H1 (cell line): ENCODE data around the gene HNRNPM. TPM values are rescaled to one million over a fixed set of nuclear protein-coding genes. Genes with fewer than 3 reads are reported as not detected.

Experiments
- CTCF ChIA-PET: fragments of 300-600 bp; sonication (Branson Sonifier 250); formaldehyde crosslinking; loops from one replicate; lab custom pipeline; 2021; ENCODE audit not compliant: partially characterized antibody; lab: Charles Lee
- POLR2A ChIA-PET: fragments of 300-600 bp; sonication (Branson Sonifier 250); formaldehyde crosslinking; loops from one replicate; lab custom pipeline; 2021; ENCODE audit warnings: inconsistent platforms; ENCODE audit not compliant: partially characterized antibody; lab: Charles Lee
- DNase-seq, 2 experiments: peaks; one replicate each; pipeline versions ENCODE4 v3.0.0 to v3.0.0-alpha.2; 2010 to 2022; ENCODE audit warnings: low spot score in 2 of 2, low read depth in 1 of 2, mixed read lengths in 1 of 2
- FAIRE-seq: peaks from 2 replicates; lab custom pipeline; 2011; peaks lifted over from hg19 to GRCh38; lab: Jason Lieb, UNC
- H2AFZ ChIP-seq: 2 replicates; pipeline ENCODE4 v1.8.1; 2012; ENCODE audit warnings: low read length, inconsistent platforms
- H2AK5ac ChIP-seq: 2 replicates; pipeline ENCODE4 v1.6.1; 2013; ENCODE audit warnings: low read depth, low read length
- H2BK120ac ChIP-seq: replicated peaks from 2 replicates; pipeline ENCODE3; 2013; ENCODE audit warnings: low read depth, low read length, inconsistent platforms
- H2BK12ac ChIP-seq: 2 replicates; pipeline ENCODE4 v1.6.1; 2013; ENCODE audit warnings: low read depth, low read length
- H2BK15ac ChIP-seq: 2 replicates; pipeline ENCODE4 v1.6.1; 2013; ENCODE audit warnings: low read length
- H2BK20ac ChIP-seq: 2 replicates; pipeline ENCODE4 v1.6.1; 2013; ENCODE audit warnings: low read length
- H2BK5ac ChIP-seq: 2 replicates; pipeline ENCODE4 v1.6.1; 2013; ENCODE audit warnings: low read depth, low read length
- H3K14ac ChIP-seq: 2 replicates; pipeline ENCODE4 v1.6.1; 2013; ENCODE audit warnings: inconsistent platforms; ENCODE audit not compliant: insufficient read length
- H3K18ac ChIP-seq: 2 replicates; pipeline ENCODE4 v1.6.1; 2013; ENCODE audit warnings: low read length; ENCODE audit errors: extremely low read depth
- H3K23ac ChIP-seq: 2 replicates; pipeline ENCODE4 v1.6.1; 2013; ENCODE audit warnings: inconsistent platforms; ENCODE audit not compliant: insufficient read length
- H3K23me2 ChIP-seq: 2 replicates; pipeline ENCODE4 v1.6.1; 2013; ENCODE audit warnings: low read depth, low read length
- H3K27ac ChIP-seq: 2 replicates; pipeline ENCODE4 v1.6.1; 2011; ENCODE audit warnings: low read depth, low read length, inconsistent platforms
- H3K27me3 ChIP-seq, 4 experiments: replicated peaks in 1 of 4; 1 replicate in 1 of 4; 2 replicates in 3 of 4; pipeline versions ENCODE4 v1.6.1 to v1.8.1; 2011 to 2013; ENCODE audit warnings: low read length in 3 of 4, mild to moderate bottlenecking in 3 of 4, inconsistent platforms in 2 of 4, mixed read lengths in 2 of 4, moderate library complexity in 1 of 4; ENCODE audit not compliant: control insufficient read depth in 3 of 4, insufficient read depth in 3 of 4; ENCODE audit errors: extremely low read depth in 1 of 4
- H3K36me3 ChIP-seq, 4 experiments: 2 replicates each; pipeline versions ENCODE4 v1.6.1 to v1.8.1; 2011 to 2013; ENCODE audit warnings: mild to moderate bottlenecking in 4 of 4, low read length in 3 of 4, moderate library complexity in 2 of 4, control low read depth in 1 of 4, inconsistent platforms in 1 of 4; ENCODE audit not compliant: insufficient read depth in 4 of 4, control insufficient read depth in 2 of 4
- H3K4ac ChIP-seq: replicated peaks from 2 replicates; pipeline ENCODE3; 2013; ENCODE audit warnings: low read length, low read depth, mixed read lengths, inconsistent platforms; ENCODE audit not compliant: insufficient read length
- H3K4me1 ChIP-seq, 4 experiments: replicated peaks in 1 of 4; 1 replicate in 1 of 4; 2 replicates in 3 of 4; pipeline versions ENCODE4 v1.6.1 to v1.8.1; 2011 to 2013; ENCODE audit warnings: low read length in 3 of 4, inconsistent platforms in 2 of 4, mixed read lengths in 1 of 4; ENCODE audit not compliant: insufficient read depth in 4 of 4, control insufficient read depth in 3 of 4
- H3K4me2 ChIP-seq, 2 experiments: 2 replicates each; pipeline versions ENCODE4 v1.6.1 to v1.8.1; 2011 to 2013; ENCODE audit warnings: low read depth in 2 of 2, low read length in 2 of 2, control low read depth in 1 of 2, inconsistent platforms in 1 of 2, mild to moderate bottlenecking in 1 of 2; ENCODE audit not compliant: insufficient read depth in 1 of 2
- H3K4me3 ChIP-seq, 4 experiments: fragments of 200-600, 300-600 bp in 1 of 4; sonication (generic), shearing (Covaris generic), sonication (Bioruptor Twin) in 1 of 4; 2 replicates each; pipeline versions ENCODE4 v1.5.1 to v1.8.1; 2011 to 2016; ENCODE audit warnings: low read length in 4 of 4, low read depth in 3 of 4, control low read depth in 2 of 4, inconsistent platforms in 2 of 4, mild to moderate bottlenecking in 2 of 4, mixed read lengths in 1 of 4, moderate library complexity in 1 of 4; ENCODE audit not compliant: insufficient read depth in 2 of 4; ENCODE audit errors: extremely low read depth in 1 of 4
- H3K56ac ChIP-seq: replicated peaks from 2 replicates; pipeline ENCODE3; 2013; ENCODE audit warnings: low read depth, mild to moderate bottlenecking, mixed read lengths, low read length, inconsistent platforms; ENCODE audit not compliant: insufficient read length
- H3K79me1 ChIP-seq: 2 replicates; pipeline ENCODE4 v1.6.1; 2013; ENCODE audit warnings: low read depth, low read length, control low read depth
- H3K79me2 ChIP-seq, 2 experiments: 2 replicates each; pipeline versions ENCODE4 v1.6.1 to v1.8.1; 2012 to 2013; ENCODE audit warnings: low read length in 2 of 2, mild to moderate bottlenecking in 2 of 2, inconsistent platforms in 1 of 2; ENCODE audit not compliant: insufficient read depth in 2 of 2, control insufficient read depth in 1 of 2
- H3K9ac ChIP-seq, 4 experiments: replicated peaks in 1 of 4; 1 replicate in 1 of 4; 2 replicates in 3 of 4; pipeline versions ENCODE4 v1.6.1 to v1.8.1; 2011 to 2013; ENCODE audit warnings: low read depth in 3 of 4, low read length in 3 of 4, control low read depth in 2 of 4, mild to moderate bottlenecking in 2 of 4, moderate library complexity in 2 of 4, inconsistent platforms in 1 of 4; ENCODE audit errors: extremely low read depth in 1 of 4
- H3K9me3 ChIP-seq, 2 experiments: 2 replicates each; pipeline versions ENCODE4 v1.6.1 to v1.8.1; 2012 to 2013; ENCODE audit warnings: mild to moderate bottlenecking in 2 of 2, moderate library complexity in 2 of 2, control low read depth in 1 of 2, inconsistent platforms in 1 of 2, low read depth in 1 of 2, low read length in 1 of 2, mixed read lengths in 1 of 2; ENCODE audit not compliant: insufficient read depth in 2 of 2
- H4K20me1 ChIP-seq, 2 experiments: replicated peaks in 1 of 2; 2 replicates each; pipeline versions ENCODE3 to v1.8.1; 2011 to 2013; ENCODE audit warnings: inconsistent platforms in 2 of 2, low read length in 2 of 2, mild to moderate bottlenecking in 1 of 2; ENCODE audit not compliant: insufficient read depth in 2 of 2, control insufficient read depth in 1 of 2
- H4K5ac ChIP-seq: 2 replicates; pipeline ENCODE4 v1.6.1; 2013; ENCODE audit warnings: low read length, low read depth, mixed read lengths, inconsistent platforms; ENCODE audit not compliant: insufficient read length
- H4K8ac ChIP-seq: 2 replicates; pipeline ENCODE4 v1.8.0; 2013; ENCODE audit warnings: mild to moderate bottlenecking, moderate library complexity, low read length, inconsistent platforms; ENCODE audit not compliant: insufficient read depth; ENCODE audit errors: extremely low read depth
- H4K91ac ChIP-seq: replicated peaks from 2 replicates; pipeline ENCODE3; 2013; ENCODE audit warnings: low read length, mixed read lengths, inconsistent platforms; ENCODE audit not compliant: insufficient read length
- CHD1 ChIP-seq: IDR thresholded peaks from 2 replicates; pipeline ENCODE4 v1.6.1; 2012; ENCODE audit warnings: low read depth, low read length, improper control_type of control experiment
- KDM4A ChIP-seq: IDR thresholded peaks from one replicate; pipeline ENCODE4 v1.7.1; 2012; ENCODE audit warnings: low read depth, mild to moderate bottlenecking, moderate library complexity, low read length, inconsistent platforms; ENCODE audit not compliant: severe bottlenecking
- POLR2AphosphoS5 ChIP-seq: IDR thresholded peaks from 2 replicates; pipeline ENCODE4 v1.6.1; 2011; ENCODE audit warnings: low read depth, low read length
- SIX5 ChIP-seq: IDR thresholded peaks from 2 replicates; pipeline ENCODE4 v1.6.1; 2011; ENCODE audit warnings: mild to moderate bottlenecking, low read depth, low read length
- TAF7 ChIP-seq: optimal IDR thresholded peaks from 2 replicates; pipeline ENCODE3; 2011; ENCODE audit warnings: low read depth, mild to moderate bottlenecking, inconsistent platforms, low read length, moderate library complexity, borderline replicate concordance
- TBP ChIP-seq: IDR thresholded peaks from 2 replicates; pipeline ENCODE4 v1.6.1; 2011; ENCODE audit warnings: low read depth, low read length, improper control_type of control experiment
- WGBS, 2 experiments: shearing (Covaris generic) in 1 of 2; methylation state at CpG; one replicate each; pipeline versions ENCODE4 v1.1.6 to v1.1.7; 2013 to 2015; ENCODE audit warnings: low lambda C conversion rate in 2 of 2, mixed read lengths in 2 of 2, inconsistent platforms in 1 of 2, low coverage in 1 of 2, missing lambda C conversion rate in 1 of 2; ENCODE audit not compliant: insufficient replicate concordance in 2 of 2, insufficient coverage in 1 of 2, insufficient read length in 1 of 2; ENCODE audit errors: extremely low coverage in 1 of 2, missing lambda C conversion rate in 1 of 2; 5-methylcytosine and 5-hydroxymethylcytosine counted together
- polyA plus RNA-seq, 7 experiments: library from polyadenylated mRNA; depleted of rRNA in 3 of 7; stranded (reverse) in 5 of 7; unstranded in 2 of 7; fragments of >200 nt in 5 of 7; fragments of 200-250 nt in 2 of 7; gene quantifications; 1 replicate in 5 of 7; 2 replicates in 1 of 7; 4 replicates in 1 of 7; pipeline versions ENCODE4 v1.2.1 to v1.2.3, GENCODE V29; 2011 to 2013; ENCODE audit warnings: missing spikeins in 2 of 7, mixed read lengths in 2 of 7
- total RNA-seq: library from RNA; stranded (reverse); fragmentation: NEBNext Ultra II Directional; extraction: Animal tissue kit (Norgen Biotek cat#: 25700); gene quantifications from 2 replicates; pipeline ENCODE4 v1.2.1, GENCODE V29; 2021
- TF ChIP-seq, protein P1 (sequence below): IDR thresholded peaks from 2 replicates; pipeline ENCODE4 v1.6.1; 2012; ENCODE audit warnings: inconsistent platforms

Gene HNRNPM
- total and polyA plus RNA-seq, 2 of the 8 experiments (the other 6 are each of a cell fraction or from before 2014, with no cell fraction given), result 375 to 474 TPM

DNA sequence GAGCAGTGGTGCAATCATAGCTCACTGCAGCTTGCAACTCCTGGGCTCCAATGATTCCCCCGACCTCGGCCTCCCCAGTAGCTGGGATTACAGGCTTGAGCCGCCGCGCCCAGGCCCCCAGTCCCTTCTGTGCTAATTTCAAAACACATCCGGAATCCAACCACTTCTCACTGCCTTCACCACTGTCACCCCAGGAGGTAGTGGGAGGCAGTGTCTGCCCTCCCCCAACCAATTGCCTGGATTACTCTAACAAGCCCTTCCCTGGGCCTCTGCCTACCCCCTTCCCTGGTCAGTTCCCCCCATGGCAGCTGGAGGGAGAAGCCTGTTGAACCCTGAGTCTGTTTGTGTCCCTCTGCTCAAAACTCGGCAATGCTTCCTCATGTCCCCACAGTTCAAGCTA, 55.4 kb downstream of the HNRNPM start:
- Histone ChIP-seq H3K56ac (no peak overlapping the region), H2AK5ac (no peak overlapping the region; the same call in 1 of the 2 replicates)
- TF ChIP-seq TBP (no peak), KDM4A (no peak), CHD1 (no peak), TAF7 (no peak), SIX5 (no peak), POLR2AphosphoS5 (no peak)
- TF ChIP-seq, protein P1, sequence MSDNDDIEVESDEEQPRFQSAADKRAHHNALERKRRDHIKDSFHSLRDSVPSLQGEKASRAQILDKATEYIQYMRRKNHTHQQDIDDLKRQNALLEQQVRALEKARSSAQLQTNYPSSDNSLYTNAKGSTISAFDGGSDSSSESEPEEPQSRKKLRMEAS, result no peak
- TF ChIP-seq, all 59 proteins: peak for 0
- 83% methylated on average over 7 of the region's 7 CpGs; no CpG with 5 or more reads in 1 of the 2 experiments for WGBS, 2 experiments
- Histone ChIP-seq H3K18ac (no peak overlapping the region), H4K8ac (no peak overlapping the region), H3K79me2 (no peaks in the 10 kb centered on the region), H3K9ac (no peak overlapping the region), H4K91ac (no peak overlapping the region), H4K20me1 (no peaks in the 10 kb centered on the region), H3K23ac (no peak overlapping the region), H3K4me1 (peaks cover 0 to 9% (median 3%) of the 10 kb centered on the region in 4 experiments; a peak in 3 of 7 replicates), H4K5ac (no peak overlapping the region), H2BK20ac (no peak overlapping the region), H3K14ac (no peak overlapping the region), H3K36me3 (no peaks in the 10 kb centered on the region), H3K4me3 (no peak overlapping the region), H2BK12ac (no peak overlapping the region), H3K27ac (no peak overlapping the region), H2BK15ac (no peak overlapping the region; the same call in none of the 2 replicates), H3K79me1 (no peaks in the 10 kb centered on the region; the same call in 1 of the 2 replicates), H3K4me2 (no peak overlapping the region), H2BK120ac (no peak overlapping the region), H2BK5ac (0 out of 2 replicates have a peak overlapping the region, but pooled peaks have one; percentile 12), H3K9me3 (no peaks in the 10 kb centered on the region), H2AFZ (no peak overlapping the region), H3K23me2 (no peaks in the 10 kb centered on the region; the same call in 1 of the 2 replicates), H3K27me3 (no peaks in the 10 kb centered on the region), H3K4ac (no peak overlapping the region)
- FAIRE-seq, result no peak
- ChIA-PET POLR2A (interaction anchor here (1.0 to 1.6 kb wide), 4 partner anchors 8 to 54 kb away, joined by 3 to 5 read pairs (median 4); partner anchors contain the start of gene ZNF414), CTCF (interaction anchor here (0.7 to 1.4 kb wide), 4 partner anchors 12 to 78 kb away, joined by 3 to 4 read pairs (median 3); no protein-coding TSS in a partner anchor)
- DNase-seq, result no peak
